ENCODE data around the gene MYL7.

DNA sequence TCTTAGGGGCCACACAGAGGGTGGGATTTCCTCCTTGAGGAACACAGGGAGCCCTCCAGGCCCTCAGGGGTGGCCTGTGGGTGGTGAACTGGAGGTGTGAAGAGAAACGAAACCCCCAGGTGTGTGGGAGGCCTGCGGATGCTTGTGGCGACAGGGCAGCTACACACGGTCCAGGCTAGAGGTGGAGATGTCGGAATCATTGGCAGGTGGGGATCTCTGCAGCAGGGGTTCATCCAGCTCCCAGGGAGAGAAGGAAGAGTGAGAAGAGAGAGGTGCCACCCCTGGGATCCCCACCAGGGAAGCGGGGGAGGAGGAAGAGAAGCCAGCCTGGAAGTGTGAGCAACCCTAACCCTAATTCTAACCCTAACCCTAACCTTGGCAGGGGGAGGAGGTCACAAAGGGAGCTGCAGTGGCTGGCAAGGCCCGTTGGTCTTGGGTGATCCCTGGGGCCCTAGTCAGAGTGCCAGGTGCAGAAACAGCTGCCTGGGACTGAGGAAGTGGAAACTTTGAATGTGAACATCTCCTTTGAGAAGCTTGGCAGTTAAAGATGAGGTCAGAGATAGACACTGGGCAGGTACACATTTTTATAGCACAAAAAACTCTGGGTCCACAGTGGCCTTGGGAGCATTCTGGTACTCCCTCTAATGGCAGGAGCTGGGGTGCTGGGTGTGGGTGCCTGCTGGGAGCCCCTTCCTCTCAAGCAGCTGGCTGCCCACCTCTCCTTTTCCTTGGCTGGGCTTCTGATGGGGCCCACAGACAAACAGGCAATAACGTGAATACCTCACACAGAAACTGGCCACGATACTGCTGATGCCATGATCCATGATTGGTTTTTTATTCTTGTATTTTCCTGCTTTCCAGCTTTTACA is 43.8 kb downstream of the MYL7 start:
- no peak for TF ChIP-seq CTCF (conservative IDR thresholded peaks at IDR 0.05 in 1 of 2, IDR thresholded peaks at IDR 0.05 in 1 of 2; ENCODE audit: low read depth in 1 of 2, low read length in 2 of 2)
- no peak for TF ChIP-seq EZH2 (IDR thresholded peaks at IDR 0.05; ENCODE audit: low read length, missing control alignments)

Data from fibroblast of lung (primary cell).